Endothelial cell (in vitro differentiated cells): Measurements from ENCODE around the gene DNASE1L3. TPM values are rescaled to one million over a fixed set of nuclear protein-coding genes. Genes with fewer than 3 reads are reported as not detected.

Experiments used
- DNase-seq: peaks from one replicate; pipeline ENCODE4 v3.0.0; 2021; ENCODE audit warnings: low spot score
- H3K27ac Mint-ChIP-seq: one replicate; pipeline ENCODE4 v1.8.0; 2021; ENCODE audit warnings: mixed read lengths, inconsistent platforms; ENCODE audit not compliant: unreplicated experiment
- H3K27me3 Mint-ChIP-seq: one replicate; pipeline ENCODE4 v1.8.0; 2021; ENCODE audit warnings: mild to moderate bottlenecking, moderate library complexity, mixed read lengths, inconsistent platforms; ENCODE audit not compliant: unreplicated experiment
- H3K36me3 Mint-ChIP-seq: one replicate; pipeline ENCODE4 v1.8.0; 2021; ENCODE audit warnings: mild to moderate bottlenecking, low read depth, mixed read lengths, inconsistent platforms; ENCODE audit not compliant: unreplicated experiment
- H3K4me1 Mint-ChIP-seq: one replicate; pipeline ENCODE4 v1.8.0; 2021; ENCODE audit warnings: mild to moderate bottlenecking, mixed read lengths, inconsistent platforms; ENCODE audit not compliant: unreplicated experiment
- H3K4me3 Mint-ChIP-seq: one replicate; pipeline ENCODE4 v1.8.0; 2021; ENCODE audit warnings: mild to moderate bottlenecking, mixed read lengths, inconsistent platforms; ENCODE audit not compliant: unreplicated experiment
- H3K9me3 Mint-ChIP-seq: one replicate; pipeline ENCODE4 v1.8.0; 2021; ENCODE audit warnings: mixed read lengths, inconsistent platforms; ENCODE audit not compliant: unreplicated experiment
- total RNA-seq: library from RNA; stranded (reverse); fragmentation: NEBNext Ultra II Directional; extraction: Animal tissue kit (Norgen Biotek cat#: 25700); gene quantifications from one replicate; pipeline ENCODE4 v1.2.1, GENCODE V29; 2021; ENCODE audit not compliant: unreplicated experiment
- TF ChIP-seq, protein P1 (sequence below): fragments of 200-600 bp; sonication (generic); IDR thresholded peaks from one replicate; pipeline ENCODE4 v1.5.0; 2021; ENCODE audit warnings: antibody characterized with exemption; ENCODE audit not compliant: unreplicated experiment

The DNASE1L3 gene
- total RNA-seq, 1 donor from 2014 or later: 1.6 TPM

DNA sequence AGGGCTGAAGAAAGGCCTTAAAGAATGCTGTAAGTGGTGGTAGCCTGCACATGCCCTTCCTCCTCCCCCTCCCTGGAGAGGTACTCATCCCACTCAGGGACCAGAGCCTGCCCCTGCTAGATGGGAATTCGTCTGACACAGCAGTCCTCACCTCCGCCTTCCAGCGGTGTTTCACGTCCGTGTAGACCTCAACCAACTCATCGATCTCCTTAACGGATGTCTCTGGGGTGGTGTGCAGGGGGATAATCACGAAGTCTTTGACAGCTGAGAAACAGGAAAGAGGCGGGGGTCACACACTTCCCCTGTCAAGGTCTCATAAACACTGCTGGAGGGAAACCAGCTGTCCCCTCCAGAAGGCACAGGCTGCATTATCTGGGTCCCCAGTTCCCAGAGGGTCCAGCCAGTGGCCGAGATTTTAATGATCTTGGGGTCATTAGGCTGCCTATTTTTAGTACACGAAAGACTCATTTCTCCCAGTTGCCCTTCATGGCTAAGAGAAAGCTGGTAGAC lies 9.9 kb downstream of the DNASE1L3 start:
- DNase-seq: no peak
- Mint-ChIP-seq H3K4me1 (peaks cover 43% of the 10 kb centered on the region), H3K27me3 (peaks cover 1% of the 10 kb centered on the region), H3K27ac (peak overlapping the region; percentile 57), H3K36me3 (peaks cover 8% of the 10 kb centered on the region), H3K4me3 (no peak overlapping the region), H3K9me3 (no peaks in the 10 kb centered on the region)
- TF ChIP-seq, protein P1, sequence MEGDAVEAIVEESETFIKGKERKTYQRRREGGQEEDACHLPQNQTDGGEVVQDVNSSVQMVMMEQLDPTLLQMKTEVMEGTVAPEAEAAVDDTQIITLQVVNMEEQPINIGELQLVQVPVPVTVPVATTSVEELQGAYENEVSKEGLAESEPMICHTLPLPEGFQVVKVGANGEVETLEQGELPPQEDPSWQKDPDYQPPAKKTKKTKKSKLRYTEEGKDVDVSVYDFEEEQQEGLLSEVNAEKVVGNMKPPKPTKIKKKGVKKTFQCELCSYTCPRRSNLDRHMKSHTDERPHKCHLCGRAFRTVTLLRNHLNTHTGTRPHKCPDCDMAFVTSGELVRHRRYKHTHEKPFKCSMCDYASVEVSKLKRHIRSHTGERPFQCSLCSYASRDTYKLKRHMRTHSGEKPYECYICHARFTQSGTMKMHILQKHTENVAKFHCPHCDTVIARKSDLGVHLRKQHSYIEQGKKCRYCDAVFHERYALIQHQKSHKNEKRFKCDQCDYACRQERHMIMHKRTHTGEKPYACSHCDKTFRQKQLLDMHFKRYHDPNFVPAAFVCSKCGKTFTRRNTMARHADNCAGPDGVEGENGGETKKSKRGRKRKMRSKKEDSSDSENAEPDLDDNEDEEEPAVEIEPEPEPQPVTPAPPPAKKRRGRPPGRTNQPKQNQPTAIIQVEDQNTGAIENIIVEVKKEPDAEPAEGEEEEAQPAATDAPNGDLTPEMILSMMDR: no peak

GRCh38 chr3:58200121-58200709 lies 10.6 kb downstream of the DNASE1L3 start:
- peaks cover 4% of the 10 kb centered on the region for H3K36me3 Mint-ChIP-seq
- H3K27ac Mint-ChIP-seq: no peak overlapping the region
- TF ChIP-seq, protein P1: no peak

GRCh38 chr3:58198804-58199203 lies 12.0 kb downstream of the DNASE1L3 start:
- H3K4me1 Mint-ChIP-seq: peaks cover 32% of the 10 kb centered on the region
- peaks cover 1% of the 10 kb centered on the region for H3K27me3 Mint-ChIP-seq
- TF ChIP-seq, protein P1: no peak
- no peak for DNase-seq
- H3K27ac Mint-ChIP-seq: peak overlapping the region; percentile 96
- peak overlapping the region; percentile 59 for H3K4me3 Mint-ChIP-seq
- peaks cover 4% of the 10 kb centered on the region for H3K36me3 Mint-ChIP-seq
- no peaks in the 10 kb centered on the region for H3K9me3 Mint-ChIP-seq

More at GRCh38 chr3:58200121-58200709, 10.6 kb downstream of the DNASE1L3 start:
- Mint-ChIP-seq H3K4me1 (peaks cover 41% of the 10 kb centered on the region), H3K9me3 (no peaks in the 10 kb centered on the region), H3K27me3 (peaks cover 1% of the 10 kb centered on the region), H3K4me3 (no peak overlapping the region)
- DNase-seq: no peak

DNA sequence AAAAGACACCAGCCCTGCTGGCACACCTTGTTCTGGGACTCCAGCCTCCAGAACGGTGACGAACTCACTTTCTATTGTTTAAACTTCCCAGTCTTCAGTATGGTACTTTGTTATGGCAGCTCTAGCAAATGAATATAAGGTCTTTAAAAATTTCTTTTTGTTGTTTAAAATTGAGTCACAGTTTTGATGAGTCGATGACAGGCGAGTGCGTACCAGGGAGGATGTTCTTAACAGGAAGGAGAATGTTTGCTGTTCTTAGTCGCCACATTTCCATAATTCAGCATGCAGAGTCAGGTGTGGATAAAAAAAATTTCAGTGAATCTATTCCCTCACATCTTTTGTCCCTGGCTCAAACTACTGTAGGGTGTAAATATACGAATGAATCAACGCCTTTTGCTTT lies 12.4 kb downstream of the DNASE1L3 start:
- H3K4me3 Mint-ChIP-seq: peak overlapping the region; percentile 59
- H3K27ac Mint-ChIP-seq: peak overlapping the region; percentile 96
- peaks cover 32% of the 10 kb centered on the region for H3K4me1 Mint-ChIP-seq
- no peaks in the 10 kb centered on the region for H3K9me3 Mint-ChIP-seq
- TF ChIP-seq, protein P1: no peak
- peaks cover 1% of the 10 kb centered on the region for H3K27me3 Mint-ChIP-seq
- DNase-seq: no peak
- H3K36me3 Mint-ChIP-seq: peaks cover 4% of the 10 kb centered on the region

GRCh38 chr3:58197588-58197987 lies 13.2 kb downstream of the DNASE1L3 start:
- H3K4me1 Mint-ChIP-seq: peaks cover 28% of the 10 kb centered on the region
- no peaks in the 10 kb centered on the region for H3K27me3 Mint-ChIP-seq
- TF ChIP-seq, protein P1: no peak
- H3K36me3 Mint-ChIP-seq: no peaks in the 10 kb centered on the region
- DNase-seq: no peak
- H3K9me3 Mint-ChIP-seq: no peaks in the 10 kb centered on the region
- H3K4me3 Mint-ChIP-seq: no peak overlapping the region
- no peak overlapping the region for H3K27ac Mint-ChIP-seq
